ENCODE data around the gene APOC4.

- TF ChIP-seq CTCF (IDR thresholded peaks at IDR 0.05; ENCODE audit: low read length) (no peak), EZH2phosphoT487 (IDR thresholded peaks at IDR 0.05; ENCODE audit: low read length) (no peak), EZH2 (optimal IDR thresholded peaks at IDR 0.05; ENCODE audit: low read depth, low read length) (no peak)
Observed at GRCh38 chr19:44990459-44990858, 48.4 kb downstream of the APOC4 start.
